Thyroid gland (tissue), 4 donors: ENCODE data around the gene TSPAN1. TPM values are rescaled to one million over a fixed set of nuclear protein-coding genes. Genes with fewer than 3 reads are reported as not detected.

Experiments used
- DNase-seq, 2 donors: peaks; one replicate each; pipeline ENCODE4 v3.0.0-alpha.2; 2019
- H3K27ac ChIP-seq, 3 donors: fragments of 200-600 bp; sonication (generic); 1 replicate in 2 of 3; 2 replicates in 1 of 3; pipeline ENCODE4 v1.5.1; 2016 to 2019; ENCODE audit warnings: mild to moderate bottlenecking in 1 of 3, moderate library complexity in 1 of 3
- H3K27me3 ChIP-seq: fragments of 200-600 bp; sonication (generic); one replicate; pipeline ENCODE4 v1.5.1; 2019
- H3K36me3 ChIP-seq, 2 donors: fragments of 200-600 bp; sonication (generic); one replicate each; pipeline ENCODE4 v1.5.1; 2016 to 2019
- H3K4me1 ChIP-seq, 2 donors: fragments of 200-600 bp; sonication (generic); one replicate each; pipeline ENCODE4 v1.5.1; 2017 to 2019
- H3K4me3 ChIP-seq, 3 donors: fragments of 200-600 bp; sonication (generic); replicated peaks in 1 of 3; 1 replicate in 2 of 3; 2 replicates in 1 of 3; pipeline ENCODE4 v1.5.1; 2016; ENCODE audit warnings: mild to moderate bottlenecking in 1 of 3
- H3K9me3 ChIP-seq: fragments of 200-600 bp; sonication (generic); one replicate; pipeline ENCODE4 v1.5.1; 2017
- CTCF ChIP-seq, 6 experiments: fragments of 200-600 bp in 3 of 6; fragments of 450-650 bp in 3 of 6; sonication (generic) in 3 of 6; IDR thresholded peaks; one replicate each; pipeline ENCODE4 v1.5.1; 2016 to 2019; ENCODE audit warnings: antibody characterized with exemption in 6 of 6, mild to moderate bottlenecking in 2 of 6, inconsistent platforms in 1 of 6, moderate library complexity in 1 of 6
- POLR2A ChIP-seq, 2 donors: fragments of 450-650 bp; IDR thresholded peaks; one replicate each; pipeline ENCODE4 v1.6.1; 2017; ENCODE audit warnings: antibody characterized with exemption in 2 of 2, mild to moderate bottlenecking in 2 of 2, moderate library complexity in 1 of 2
- WGBS, 2 donors: methylation state at CpG; one replicate each; pipeline ENCODE4 v1.1.5; 2017; 5-methylcytosine and 5-hydroxymethylcytosine counted together
- intact Hi-C: fragments of 100-400 bp; cut with DNase I; formaldehyde crosslinking; loops from one replicate; pipeline ENCODE4 v1.15.1; 2023
- total RNA-seq, 4 donors: library from RNA; depleted of rRNA; stranded (reverse); fragments of >200 nt; gene quantifications; one replicate each; pipeline ENCODE4 v1.2.3, GENCODE V29; 2016

TSPAN1 gene
- total RNA-seq, 4 donors from 2014 or later: 61.2 to 154 (median 105) TPM

- peaks cover 31 to 38% of the 10 kb centered on the region in 2 donors for H3K4me1 ChIP-seq
- intact Hi-C loops: no loop called here
- no peak overlapping the region for H3K4me3 ChIP-seq
- H3K9me3 ChIP-seq: no peaks in the 10 kb centered on the region
- no peaks in the 10 kb centered on the region for H3K36me3 ChIP-seq
- WGBS, 2 donors: 77 to 89% methylated on average over 2 of the region's 2 CpGs
- H3K27me3 ChIP-seq: no peaks in the 10 kb centered on the region
- peak overlapping the region; percentile 42 to 97 (median 84) for H3K27ac ChIP-seq
- DNase-seq: no peak
- TF ChIP-seq CTCF (IDR thresholded peaks at IDR 0.05) (no peak), POLR2A (IDR thresholded peaks at IDR 0.05) (no peak)
Measured at GRCh38 chr1:46206399-46206798, 31.5 kb downstream of the TSPAN1 start.

GRCh38 chr1:46210561-46210960 is 35.7 kb downstream of the TSPAN1 start:
- no peak for TF ChIP-seq CTCF (IDR thresholded peaks at IDR 0.05)
- TF ChIP-seq POLR2A (IDR thresholded peaks at IDR 0.05): no peak
- Histone ChIP-seq H3K4me1 (peaks cover 14 to 16% of the 10 kb centered on the region in 2 donors), H3K27ac (no peak overlapping the region), H3K36me3 (no peaks in the 10 kb centered on the region), H3K4me3 (no peak overlapping the region), H3K27me3 (no peaks in the 10 kb centered on the region), H3K9me3 (no peaks in the 10 kb centered on the region)
- intact Hi-C loops: no loop called here
- 90 to 100% methylated on average over 3 of the region's 3 CpGs for WGBS, 2 donors
- no peak for DNase-seq

- WGBS, 2 donors: 85 to 89% methylated on average over 2 of the region's 2 CpGs
- Histone ChIP-seq H3K9me3 (no peaks in the 10 kb centered on the region), H3K4me1 (peaks cover 9 to 11% of the 10 kb centered on the region in 2 donors), H3K27me3 (no peaks in the 10 kb centered on the region), H3K36me3 (no peaks in the 10 kb centered on the region), H3K4me3 (no peak overlapping the region), H3K27ac (no peak overlapping the region)
- DNase-seq: no peak
- intact Hi-C loops: no loop called here
- TF ChIP-seq POLR2A (IDR thresholded peaks at IDR 0.05): no peak
- no peak for TF ChIP-seq CTCF (IDR thresholded peaks at IDR 0.05)
Measured at GRCh38 chr1:46211051-46211450, 36.2 kb downstream of the TSPAN1 start.

GRCh38 chr1:46215504-46215903 is 40.6 kb downstream of the TSPAN1 start:
- Histone ChIP-seq H3K9me3 (no peaks in the 10 kb centered on the region), H3K27ac (no peak overlapping the region), H3K27me3 (no peaks in the 10 kb centered on the region), H3K36me3 (no peaks in the 10 kb centered on the region), H3K4me1 (peaks cover 8 to 12% of the 10 kb centered on the region in 2 donors), H3K4me3 (no peak overlapping the region)
- TF ChIP-seq POLR2A (IDR thresholded peaks at IDR 0.05): no peak
- TF ChIP-seq CTCF (IDR thresholded peaks at IDR 0.05): no peak
- intact Hi-C loops: no loop called here
- no peak for DNase-seq

- peak in 1 of 2 donors; percentile 30 for DNase-seq
- intact Hi-C loops: no loop called here
- no peak overlapping the region for H3K4me3 ChIP-seq
- H3K4me1 ChIP-seq: peaks cover 8 to 14% of the 10 kb centered on the region in 2 donors
- no peaks in the 10 kb centered on the region for H3K27me3 ChIP-seq
- no peaks in the 10 kb centered on the region for H3K36me3 ChIP-seq
- 51 to 60% methylated on average over 8 of the region's 8 CpGs for WGBS, 2 donors
- TF ChIP-seq POLR2A (IDR thresholded peaks at IDR 0.05): peak in 1 of 2 donors; percentile 8
- TF ChIP-seq CTCF (IDR thresholded peaks at IDR 0.05): no peak
- H3K9me3 ChIP-seq: no peaks in the 10 kb centered on the region
- peak overlapping the region; percentile 30 to 56 (median 40) for H3K27ac ChIP-seq
Measured at GRCh38 chr1:46218443-46218842, 43.6 kb downstream of the TSPAN1 start.
